MG63 (cell line): ENCODE results near the gene CCDC69. TPM values are rescaled to one million over a fixed set of nuclear protein-coding genes. Genes with fewer than 3 reads are reported as not detected.
A peak's percentile ranks its signal among the peaks of the same experiment; 100 is the strongest.
"Not testable (repeated sequence)": the region's sequence is repeated elsewhere in the genome, so short reads cannot be mapped to it uniquely, and the experiment has no call there.

Experiments used
- DNase-seq: peaks from one replicate; pipeline ENCODE4 v3.0.0-alpha.2; 2020
- H3K27me3 ChIP-seq: fragments of 250-450 bp; sonication (Bioruptor Pico); 2 replicates; pipeline ENCODE4 v1.5.1; 2020; ENCODE audit warnings: mild to moderate bottlenecking, moderate library complexity
- H3K36me3 ChIP-seq: fragments of 250-450 bp; sonication (Bioruptor Pico); 2 replicates; pipeline ENCODE4 v1.5.1; 2020; ENCODE audit warnings: mild to moderate bottlenecking, moderate library complexity
- H3K4me3 ChIP-seq: fragments of 250-450 bp; sonication (Bioruptor Pico); 2 replicates; pipeline ENCODE4 v1.5.1; 2020; ENCODE audit warnings: mild to moderate bottlenecking, moderate library complexity
- H3K9me3 ChIP-seq: fragments of 250-450 bp; sonication (Bioruptor Pico); 2 replicates; pipeline ENCODE4 v1.5.1; 2020; ENCODE audit warnings: mild to moderate bottlenecking, moderate library complexity
- total RNA-seq: library from RNA; depleted of rRNA; stranded (reverse); fragments of >200 nt; shearing (Covaris generic); gene quantifications from 2 replicates; pipeline ENCODE4 v1.2.3, GENCODE V29; 2014; ENCODE audit warnings: low replicate concordance

Gene CCDC69
- total RNA-seq, 1 experiment from 2014 or later: 0.40 TPM

GRCh38 chr5:151251621-151252020, 27.7 kb upstream of the CCDC69 start:
- DNase-seq: no peak
- Histone ChIP-seq H3K27me3 (no peaks in the 10 kb centered on the region), H3K9me3 (no peaks in the 10 kb centered on the region)

GRCh38 chr5:151251001-151251551, 27.2 kb upstream of the CCDC69 start:
- Histone ChIP-seq H3K4me3 (no peak overlapping the region), H3K9me3 (no peaks in the 10 kb centered on the region), H3K27me3 (peaks cover 5% of the 10 kb centered on the region; the same call in 1 of the 2 replicates), H3K36me3 (no peaks in the 10 kb centered on the region)
- no peak for DNase-seq

More at GRCh38 chr5:151251621-151252020, 27.7 kb upstream of the CCDC69 start:
- H3K36me3 ChIP-seq: no peaks in the 10 kb centered on the region
- H3K4me3 ChIP-seq: no peak overlapping the region; the same call in 1 of the 2 replicates

- H3K27me3 ChIP-seq: peaks cover 7% of the 10 kb centered on the region; the same call in 1 of the 2 replicates
- DNase-seq: no peak
- H3K36me3 ChIP-seq: no peaks in the 10 kb centered on the region
- no peak overlapping the region for H3K4me3 ChIP-seq
- H3K9me3 ChIP-seq: no peaks in the 10 kb centered on the region
Observed at GRCh38 chr5:151250346-151251000, 26.6 kb upstream of the CCDC69 start.

- H3K36me3 ChIP-seq: no peaks in the 10 kb centered on the region
- peaks cover 7% of the 10 kb centered on the region; the same call in 1 of the 2 replicates for H3K27me3 ChIP-seq
- no peak overlapping the region for H3K4me3 ChIP-seq
- no peak for DNase-seq
- H3K9me3 ChIP-seq: no peaks in the 10 kb centered on the region
Observed at GRCh38 chr5:151249281-151249680, 25.4 kb upstream of the CCDC69 start.

- no peak for DNase-seq
Observed at GRCh38 chr5:151248651-151249050, 24.8 kb upstream of the CCDC69 start.

DNA sequence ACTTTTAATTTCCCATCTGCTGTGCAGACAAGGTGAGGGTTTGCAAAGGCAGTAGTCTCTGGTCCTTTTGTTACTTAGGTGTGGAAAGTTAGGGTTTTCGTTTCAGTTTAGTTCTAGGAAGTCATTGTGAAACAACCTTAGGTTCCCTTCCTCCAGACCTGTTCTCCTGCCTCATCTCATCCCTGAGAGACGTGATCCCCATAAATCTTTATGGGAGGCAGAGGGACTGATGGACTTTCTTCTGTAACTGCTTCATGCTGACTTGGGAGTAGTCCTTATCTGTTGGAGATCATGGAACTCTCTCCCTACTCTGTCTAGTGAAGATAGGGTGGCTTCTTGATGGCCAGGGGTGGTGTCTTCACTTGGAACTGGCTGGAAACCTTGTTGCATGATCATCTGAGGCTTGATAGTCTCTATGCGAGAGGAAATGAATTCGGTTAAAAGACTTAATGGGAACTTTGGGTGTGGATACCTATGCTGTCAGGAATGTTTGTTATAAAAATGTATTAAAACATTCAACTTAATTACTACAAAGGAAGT, 21.9 kb upstream of the CCDC69 start:
- H3K4me3 ChIP-seq: no peak overlapping the region
- H3K27me3 ChIP-seq: peaks cover 7% of the 10 kb centered on the region; the same call in 1 of the 2 replicates
- no peak for DNase-seq
- H3K9me3 ChIP-seq: no peaks in the 10 kb centered on the region
- no peaks in the 10 kb centered on the region for H3K36me3 ChIP-seq

More at GRCh38 chr5:151248651-151249050, 24.8 kb upstream of the CCDC69 start:
- H3K4me3 ChIP-seq: no peak overlapping the region
- H3K36me3 ChIP-seq: no peaks in the 10 kb centered on the region
- peaks cover 7% of the 10 kb centered on the region; the same call in 1 of the 2 replicates for H3K27me3 ChIP-seq
- H3K9me3 ChIP-seq: no peaks in the 10 kb centered on the region

GRCh38 chr5:151244206-151244605, 20.3 kb upstream of the CCDC69 start:
- Histone ChIP-seq H3K27me3 (peaks cover 7% of the 10 kb centered on the region), H3K36me3 (no peaks in the 10 kb centered on the region), H3K9me3 (no peaks in the 10 kb centered on the region), H3K4me3 (no peak overlapping the region)
- DNase-seq: no peak

DNA sequence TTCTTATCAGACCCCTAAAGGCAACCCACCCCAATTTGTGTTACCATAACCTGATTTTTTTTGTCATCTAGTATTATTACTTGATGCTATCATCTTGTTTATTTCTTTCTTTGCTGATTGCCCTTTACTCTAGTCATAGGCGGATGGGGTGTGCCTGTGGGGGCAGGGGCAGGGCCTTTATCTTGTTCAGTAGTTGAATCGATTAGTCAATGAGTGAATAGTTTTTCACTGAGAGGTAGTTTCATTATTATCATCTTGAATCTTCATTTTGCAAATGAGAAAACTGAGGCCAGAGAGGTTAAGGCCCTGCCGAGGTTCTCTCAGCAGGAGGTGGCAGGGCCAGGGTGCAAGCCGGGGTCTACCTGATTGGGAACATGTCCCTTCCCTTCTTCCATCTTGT, 19.7 kb upstream of the CCDC69 start:
- H3K36me3 ChIP-seq: no peaks in the 10 kb centered on the region
- DNase-seq: no peak

GRCh38 chr5:151243127-151243526, 19.2 kb upstream of the CCDC69 start:
- H3K9me3 ChIP-seq: no peaks in the 10 kb centered on the region
- no peak for DNase-seq

More for the DNA sequence above, 19.7 kb upstream of the CCDC69 start:
- no peaks in the 10 kb centered on the region for H3K9me3 ChIP-seq
- peaks cover 7% of the 10 kb centered on the region for H3K27me3 ChIP-seq
- no peak overlapping the region for H3K4me3 ChIP-seq

DNA sequence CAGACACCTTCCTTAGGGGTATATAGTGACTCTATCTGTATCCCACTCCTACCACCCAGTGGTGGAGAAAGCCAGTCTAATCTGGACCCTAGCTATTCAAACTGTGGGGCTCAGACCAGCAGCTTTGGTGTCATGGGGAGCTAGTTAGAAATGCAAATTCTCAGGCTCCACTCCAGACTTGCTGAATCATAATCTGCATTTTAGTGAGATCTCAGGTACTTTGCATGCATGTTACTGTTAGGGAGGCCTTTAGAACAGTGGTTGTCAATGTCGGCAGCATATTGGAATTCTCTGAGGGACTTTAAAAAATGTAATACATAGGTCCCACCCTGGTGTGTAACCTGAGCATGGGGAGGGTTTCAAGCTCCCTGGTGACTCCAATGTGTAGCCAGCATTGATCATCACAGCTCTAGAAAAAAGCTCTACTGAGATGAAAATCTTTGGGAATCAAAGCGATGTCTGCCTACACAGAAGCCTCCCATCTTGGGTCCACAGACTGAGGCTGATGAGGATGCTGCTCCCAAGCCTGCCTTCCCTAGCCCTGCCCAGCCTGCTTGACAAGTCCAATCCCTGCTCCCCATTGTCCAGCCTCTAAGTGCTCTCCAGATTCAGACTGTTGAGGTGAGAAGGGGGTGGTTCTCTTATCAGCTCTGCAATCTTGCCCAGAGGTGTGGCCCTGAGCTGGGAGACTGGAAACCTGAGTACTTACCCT, 17.2 kb upstream of the CCDC69 start:
- Histone ChIP-seq H3K36me3 (no peaks in the 10 kb centered on the region), H3K27me3 (peaks cover 2% of the 10 kb centered on the region)
- DNase-seq: no peak

More at GRCh38 chr5:151243127-151243526, 19.2 kb upstream of the CCDC69 start:
- Histone ChIP-seq H3K27me3 (peaks cover 7% of the 10 kb centered on the region), H3K36me3 (no peaks in the 10 kb centered on the region), H3K4me3 (no peak overlapping the region)

GRCh38 chr5:151240268-151240835, 16.5 kb upstream of the CCDC69 start:
- H3K36me3 ChIP-seq, H3K27me3 ChIP-seq, H3K4me3 ChIP-seq, DNase-seq, H3K9me3 ChIP-seq: not testable (repeated sequence)

More for the DNA sequence above, 17.2 kb upstream of the CCDC69 start:
- no peak overlapping the region for H3K4me3 ChIP-seq
- H3K9me3 ChIP-seq: no peaks in the 10 kb centered on the region

DNA sequence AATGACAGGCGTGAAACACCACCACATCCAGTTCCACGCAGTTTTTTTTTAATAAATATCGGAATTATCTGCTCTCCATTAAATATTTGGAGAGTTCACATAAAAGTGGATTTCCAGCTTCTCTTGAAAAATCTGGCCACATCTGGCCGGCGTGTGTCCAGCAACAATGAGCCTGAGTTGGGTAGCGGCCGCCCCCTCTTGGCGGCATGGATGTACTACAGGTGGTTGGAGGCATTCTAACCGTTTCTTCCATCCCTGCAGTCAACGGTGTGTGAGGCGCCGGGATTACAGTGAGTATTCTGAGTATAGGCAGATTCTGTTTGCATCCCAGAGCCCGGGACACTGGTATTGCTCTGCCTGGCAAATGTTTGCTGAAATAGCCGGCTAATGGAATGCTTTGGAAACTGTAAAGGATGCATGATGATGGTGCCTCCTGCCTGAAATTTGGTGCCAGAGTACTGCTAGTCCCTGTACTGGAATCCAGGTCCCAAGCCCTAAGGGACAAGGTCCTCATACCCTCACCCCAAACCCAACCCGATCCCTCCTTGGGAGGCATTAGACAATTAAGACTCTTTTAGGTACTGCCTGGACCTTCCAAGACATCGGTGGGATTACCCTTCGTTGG, 15.5 kb upstream of the CCDC69 start:
- Histone ChIP-seq H3K4me3 (no peak overlapping the region), H3K36me3 (no peaks in the 10 kb centered on the region), H3K9me3 (no peaks in the 10 kb centered on the region), H3K27me3 (no peaks in the 10 kb centered on the region; the same call in 1 of the 2 replicates)
- DNase-seq: peak; percentile 55

DNA sequence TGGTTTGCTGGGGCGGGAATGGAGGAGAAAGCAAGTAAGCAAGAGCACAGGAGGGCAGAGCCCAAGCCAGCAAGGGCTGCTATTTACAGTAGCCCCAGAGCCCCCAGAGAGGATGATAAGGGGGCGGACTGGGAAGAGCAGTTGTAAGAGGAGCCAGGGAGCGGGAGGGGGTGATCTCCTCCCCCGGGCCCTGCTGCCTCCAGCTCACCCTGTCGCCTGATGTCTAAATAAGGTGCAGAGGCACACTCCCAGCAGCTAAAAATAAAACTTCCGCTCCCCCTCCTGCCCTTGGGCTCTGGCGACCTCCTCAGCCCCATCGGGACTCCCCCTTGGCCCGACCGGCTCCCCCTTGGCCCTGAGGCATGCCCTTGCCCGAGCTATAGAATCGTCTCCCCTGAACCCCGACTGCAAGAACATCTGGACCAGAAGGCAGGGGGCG, 14.4 kb upstream of the CCDC69 start:
- H3K9me3 ChIP-seq: no peaks in the 10 kb centered on the region
- no peak for DNase-seq
- no peaks in the 10 kb centered on the region for H3K36me3 ChIP-seq
- H3K4me3 ChIP-seq: no peak overlapping the region
- no peaks in the 10 kb centered on the region; the same call in 1 of the 2 replicates for H3K27me3 ChIP-seq

GRCh38 chr5:151237685-151238084, 13.8 kb upstream of the CCDC69 start:
- H3K4me3 ChIP-seq: no peak overlapping the region
- H3K27me3 ChIP-seq: no peaks in the 10 kb centered on the region; the same call in 1 of the 2 replicates
- H3K9me3 ChIP-seq: no peaks in the 10 kb centered on the region
- H3K36me3 ChIP-seq: no peaks in the 10 kb centered on the region
- DNase-seq: no peak

DNA sequence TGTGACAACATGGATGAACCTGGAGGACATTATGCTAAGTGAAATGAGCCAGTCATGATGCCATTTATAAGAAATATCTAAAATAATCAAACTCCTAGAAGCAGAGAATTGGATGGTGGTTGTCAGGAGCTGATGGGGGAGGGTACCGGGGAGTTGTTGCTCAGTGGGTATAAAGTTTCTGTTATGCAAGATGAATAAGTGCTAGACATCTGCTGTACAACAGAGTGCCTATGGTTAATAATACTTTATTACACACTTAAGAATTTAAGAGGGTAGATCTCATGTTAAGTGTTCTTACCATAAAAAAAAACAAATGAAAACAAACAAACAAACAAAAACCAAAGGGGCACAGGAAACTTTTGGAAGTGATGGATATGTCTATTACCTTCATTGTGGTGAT, 13.0 kb upstream of the CCDC69 start:
- Histone ChIP-seq H3K36me3 (no peaks in the 10 kb centered on the region), H3K4me3 (no peak overlapping the region), H3K27me3 (no peaks in the 10 kb centered on the region; the same call in 1 of the 2 replicates), H3K9me3 (no peaks in the 10 kb centered on the region)
- no peak for DNase-seq

- H3K9me3 ChIP-seq, DNase-seq, H3K36me3 ChIP-seq, H3K4me3 ChIP-seq, H3K27me3 ChIP-seq: not testable (repeated sequence)
Observed at GRCh38 chr5:151235239-151235571, 11.3 kb upstream of the CCDC69 start.
